GM12878 (cell line): ENCODE results near the gene SMARCA4. TPM values are rescaled to one million over a fixed set of nuclear protein-coding genes. Genes with fewer than 3 reads are reported as not detected.

ENCODE experiments used
- ATAC-seq: fragments of 200-7000 bp; cut with Tn5 transposase; 3 replicates; pipeline ENCODE4 v1.9.1; 2020; ENCODE audit warnings: mild to moderate bottlenecking, moderate library complexity
- BruUV-seq: library from RNA; stranded (reverse); fragments of 400-500 nt; replicated peaks from 2 replicates; lab custom pipeline; 2021; lab: Mats Ljungman, UMichigan
- CTCF ChIA-PET: fragments of 300-600 bp; sonication (Branson Sonifier 250); formaldehyde crosslinking; extraction: SDS; loops from one replicate; lab custom pipeline; 2021; ENCODE audit warnings: inconsistent platforms; lab: Yijun Ruan, JAX
- POLR2A ChIA-PET: fragments of 350-600 bp; formaldehyde crosslinking; extraction: SDS; loops from one replicate; lab custom pipeline; 2021; ENCODE audit warnings: inconsistent platforms; lab: Charles Lee
- RAD21 ChIA-PET: fragments of 300-600 bp; sonication (Branson Sonifier 250); formaldehyde crosslinking; loops from one replicate; lab custom pipeline; 2023; ENCODE audit warnings: antibody characterized with exemption; ENCODE audit not compliant: unreplicated experiment; lab: Charles Lee
- SMC1A ChIA-PET: fragments of 300-600 bp; sonication (Branson Sonifier 250); formaldehyde crosslinking; loops from one replicate; lab custom pipeline; 2023; ENCODE audit not compliant: unreplicated experiment, uncharacterized antibody; lab: Charles Lee
- DNase-seq: peaks from one replicate; pipeline ENCODE4 v3.0.0-alpha.2; 2011; ENCODE audit warnings: low read depth, low spot score
- FAIRE-seq: peaks from 3 replicates; lab custom pipeline; 2011; peaks lifted over from hg19 to GRCh38; lab: Jason Lieb, UNC
- H2AFZ ChIP-seq: 2 replicates; pipeline ENCODE4 v1.6.0; 2011; ENCODE audit warnings: low read depth, low read length, control low read depth; ENCODE audit not compliant: control insufficient read depth
- H3K27ac ChIP-seq: 2 replicates; pipeline ENCODE4 v1.5.1; 2011; ENCODE audit warnings: control low read depth; ENCODE audit not compliant: control insufficient read depth, insufficient read depth
- H3K27me3 ChIP-seq, 2 experiments: replicated peaks in 1 of 2; 2 replicates each; pipeline versions ENCODE4 v1.6.0 to v1.6.1; 2011; ENCODE audit warnings: low read length in 1 of 2; ENCODE audit not compliant: control insufficient read depth in 2 of 2, insufficient read depth in 2 of 2
- H3K36me3 ChIP-seq, 2 experiments: 2 replicates each; pipeline ENCODE4 v1.5.1; 2011; ENCODE audit warnings: low read length in 1 of 2; ENCODE audit not compliant: control insufficient read depth in 2 of 2, insufficient read depth in 2 of 2
- H3K4me1 ChIP-seq: 2 replicates; pipeline ENCODE4 v1.6.1; 2011; ENCODE audit warnings: mild to moderate bottlenecking, low read length, moderate library complexity, mixed read lengths; ENCODE audit not compliant: control insufficient read depth, insufficient read depth
- H3K4me2 ChIP-seq: 2 replicates; pipeline ENCODE4 v1.6.0; 2011; ENCODE audit warnings: control low read depth; ENCODE audit not compliant: control insufficient read depth, insufficient read depth
- H3K4me3 ChIP-seq: fragments of 200-600 bp; sonication (generic); 2 replicates; pipeline ENCODE4 v1.5.1; 2016
- H3K79me2 ChIP-seq: 2 replicates; pipeline ENCODE4 v1.6.0; 2011; ENCODE audit warnings: low read length; ENCODE audit not compliant: control insufficient read depth, insufficient read depth
- H3K9ac ChIP-seq: 2 replicates; pipeline ENCODE4 v1.8.0; 2011; ENCODE audit warnings: low read length, control low read depth, mixed read lengths; ENCODE audit not compliant: control insufficient read depth, insufficient read depth
- H3K9me3 ChIP-seq: replicated peaks from 3 replicates; pipeline ENCODE4 v1.5.1; 2011; ENCODE audit warnings: mild to moderate bottlenecking, low read length; ENCODE audit not compliant: control insufficient read depth, insufficient read depth
- H4K20me1 ChIP-seq: 2 replicates; pipeline ENCODE4 v1.6.0; 2011; ENCODE audit not compliant: control insufficient read depth, insufficient read depth
- ATF7 ChIP-seq: fragments of 450-650 bp; IDR thresholded peaks from 2 replicates; pipeline ENCODE4 v1.6.1; 2016; ENCODE audit warnings: low read depth, mild to moderate bottlenecking
- EGR1 ChIP-seq, 2 experiments: IDR thresholded peaks; 1 replicate in 1 of 2; 2 replicates in 1 of 2; pipeline ENCODE4 v1.6.1; 2011 to 2012; ENCODE audit warnings: low read depth in 2 of 2, low read length in 2 of 2, borderline replicate concordance in 1 of 2, mild to moderate bottlenecking in 1 of 2, moderate library complexity in 1 of 2
- FOXM1 ChIP-seq: IDR thresholded peaks from 2 replicates; pipeline ENCODE4 v1.6.1; 2012; ENCODE audit warnings: low read depth, mild to moderate bottlenecking, inconsistent platforms, low read length, moderate library complexity
- IKZF2 ChIP-seq, 2 experiments: fragments of 450-650 bp; IDR thresholded peaks; 2 replicates each; pipeline ENCODE4 v1.6.1; 2017; ENCODE audit warnings: mild to moderate bottlenecking in 2 of 2, moderate library complexity in 2 of 2
- LARP7 ChIP-seq: fragments of 450-650 bp; IDR thresholded peaks from 2 replicates; pipeline ENCODE4 v1.6.1; 2017; ENCODE audit warnings: mild to moderate bottlenecking
- NRF1 ChIP-seq: conservative IDR thresholded peaks from 2 replicates; pipeline ENCODE4 v1.6.1; 2011; ENCODE audit warnings: mild to moderate bottlenecking, low read depth, low read length, improper control_type of control experiment
- PKNOX1 ChIP-seq: fragments of 450-650 bp; IDR thresholded peaks from 2 replicates; pipeline ENCODE4 v1.6.1; 2016; ENCODE audit warnings: mild to moderate bottlenecking
- POU2F2 ChIP-seq: IDR thresholded peaks from 3 replicates; pipeline ENCODE4 v1.6.1; 2011; ENCODE audit warnings: low read depth, mild to moderate bottlenecking, low read length, borderline replicate concordance
- RAD21 ChIP-seq: IDR thresholded peaks from 2 replicates; pipeline ENCODE4 v1.6.1; 2011; ENCODE audit warnings: mild to moderate bottlenecking, low read depth, low read length, moderate library complexity; ENCODE audit not compliant: insufficient read depth
- RELA ChIP-seq: fragments of 450-650 bp; IDR thresholded peaks from 2 replicates; pipeline ENCODE4 v1.8.0; 2014; ENCODE audit warnings: borderline replicate concordance; ENCODE audit not compliant: partially characterized antibody
- SMAD1 ChIP-seq: fragments of 450-650 bp; IDR thresholded peaks from 2 replicates; pipeline ENCODE4 v1.6.1; 2018; ENCODE audit warnings: mild to moderate bottlenecking, low read depth; ENCODE audit not compliant: partially characterized antibody
- SMAD5 ChIP-seq: IDR thresholded peaks from 2 replicates; pipeline ENCODE4 v1.6.1; 2016; ENCODE audit warnings: antibody characterized with exemption, low read depth
- SP1 ChIP-seq: IDR thresholded peaks from one replicate; pipeline ENCODE4 v1.6.1; 2011; ENCODE audit warnings: low read depth, low read length
- SRF ChIP-seq, 2 experiments: IDR thresholded peaks; 2 replicates each; pipeline ENCODE4 v1.6.1; 2011; ENCODE audit warnings: low read depth in 2 of 2, low read length in 2 of 2, mild to moderate bottlenecking in 1 of 2, moderate library complexity in 1 of 2
- TCF12 ChIP-seq: IDR thresholded peaks from 2 replicates; pipeline ENCODE4 v1.6.1; 2011; ENCODE audit warnings: low read depth, mild to moderate bottlenecking, low read length
- YBX1 ChIP-seq: fragments of 450-650 bp; IDR thresholded peaks from 2 replicates; pipeline ENCODE4 v1.6.1; 2016; ENCODE audit warnings: antibody characterized with exemption
- ZSCAN29 ChIP-seq: fragments of 450-650 bp; IDR thresholded peaks from 2 replicates; pipeline ENCODE4 v1.6.1; 2017; ENCODE audit warnings: mild to moderate bottlenecking, moderate library complexity
- WGBS: methylation state at CpG from one replicate; pipeline ENCODE4 v1.1.6; 2016; ENCODE audit warnings: low lambda C conversion rate; ENCODE audit not compliant: insufficient replicate concordance, insufficient coverage; ENCODE audit errors: missing lambda C conversion rate; 5-methylcytosine and 5-hydroxymethylcytosine counted together
- in situ Hi-C: fragments of 300-500 bp; cut with MboI; formaldehyde crosslinking; loops from 9 replicates; pipeline ENCODE4 v1.14.3; 2018; ENCODE audit warnings: mixed read lengths
- intact Hi-C: fragments of 100-400 bp; cut with micrococcal nuclease; formaldehyde crosslinking; loops from one replicate; pipeline ENCODE4 v1.14.2; 2022; ENCODE audit not compliant: unreplicated experiment
- polyA plus RNA-seq, 11 experiments: library from polyadenylated mRNA; depleted of rRNA in 4 of 11; unstranded in 6 of 11; stranded (reverse) in 5 of 11; fragments of >200 nt; fragmentation: Nextera tagmentation in 4 of 11; fragmentation: Illumina TruSeq in 1 of 11; extraction: Ambion mirVana in 4 of 11; extraction: Trizol in 1 of 11; gene quantifications; 1 replicate in 1 of 11; 2 replicates in 10 of 11; pipeline versions ENCODE4 v1.2.1 to v1.2.3, GENCODE V29; 2011 to 2016; ENCODE audit warnings: inconsistent platforms in 2 of 11, missing spikeins in 2 of 11, low read depth in 1 of 11
- total RNA-seq, 4 experiments: library from RNA; depleted of rRNA in 3 of 4; stranded (reverse); fragments of >200 nt in 3 of 4; fragmentation: Illumina TruSeq in 1 of 4; extraction: Trizol in 1 of 4; gene quantifications; 2 replicates each; pipeline versions ENCODE4 v1.2.1 to v1.2.3, GENCODE V29; 2013 to 2021

SMARCA4 gene
- total and polyA plus RNA-seq, 10 of the 15 experiments (the other 5 are each of a cell fraction or from before 2014, with no cell fraction given) = 22.4 to 175 (median 57.4) TPM

- in situ Hi-C loops = no loop called here
- H4K20me1 ChIP-seq = no peaks in the 10 kb centered on the region
- no peak overlapping the region for H3K4me2 ChIP-seq
- H3K36me3 ChIP-seq = peaks cover 27 to 29% of the 10 kb centered on the region in 2 experiments
- DNase-seq (no peak), FAIRE-seq (no peak), ATAC-seq (no peak)
- H3K79me2 ChIP-seq = no peaks in the 10 kb centered on the region
- H3K9ac ChIP-seq = no peak overlapping the region
- CTCF ChIA-PET = interaction anchor here (0.6 to 0.8 kb wide), 2 partner anchors 66 to 201 kb away, joined by 3 to 4 read pairs; no protein-coding TSS in a partner anchor
- no peaks in the 10 kb centered on the region for H3K9me3 ChIP-seq
- intact Hi-C loops = loop anchor here (10.0 kb wide), 1 partner anchor 63 kb away; no protein-coding TSS in a partner anchor
- no peak overlapping the region for H2AFZ ChIP-seq
- no peak overlapping the region for H3K4me3 ChIP-seq
- no peak for TF ChIP-seq ATF7
- 96% methylated on average over 14 of the region's 14 CpGs for WGBS
- H3K27me3 ChIP-seq = no peaks in the 10 kb centered on the region
- SMC1A ChIA-PET = interaction anchor here (1.1 to 1.2 kb wide), 2 partner anchors 66 to 69 kb away, joined by 3 to 4 read pairs; no protein-coding TSS in a partner anchor
- H3K27ac ChIP-seq = no peak overlapping the region
- no TSS peak for BruUV-seq
- no peaks in the 10 kb centered on the region for H3K4me1 ChIP-seq
- POLR2A ChIA-PET = interaction anchor here (0.7 to 0.9 kb wide), 2 partner anchors 42 to 187 kb away, joined by 3 to 5 read pairs; no protein-coding TSS in a partner anchor
- RAD21 ChIA-PET = interaction anchor here (2.8 kb wide), 1 partner anchor 66 kb away, joined by 14 read pairs; no protein-coding TSS in a partner anchor
These were observed 47.2 kb downstream of the SMARCA4 start for GRCh38 chr19:11007962-11008532.

- Histone ChIP-seq H3K4me1 (no peaks in the 10 kb centered on the region), H3K4me2 (no peak overlapping the region), H3K9ac (no peak overlapping the region), H4K20me1 (no peaks in the 10 kb centered on the region), H3K9me3 (no peaks in the 10 kb centered on the region), H2AFZ (no peak overlapping the region), H3K27ac (no peak overlapping the region), H3K4me3 (no peak overlapping the region), H3K79me2 (no peaks in the 10 kb centered on the region), H3K27me3 (no peaks in the 10 kb centered on the region), H3K36me3 (peaks cover 29 to 39% of the 10 kb centered on the region in 2 experiments)
- RAD21 ChIA-PET = interaction anchor here (1.2 kb wide), 2 partner anchors 69 to 80 kb away, joined by 3 to 5 read pairs; no protein-coding TSS in a partner anchor
- SMC1A ChIA-PET = no interaction called here
- in situ Hi-C loops (no loop called here), intact Hi-C loops (no loop called here)
- over 99% methylated on average over 9 of the region's 9 CpGs for WGBS
- FAIRE-seq = no peak
- POLR2A ChIA-PET = no interaction called here
- no peak for ATAC-seq
- BruUV-seq = no TSS peak
- no peak for DNase-seq
- CTCF ChIA-PET = interaction anchor here (1.3 to 3.5 kb wide), 3 partner anchors 56 to 73 kb away, joined by 3 to 20 read pairs (median 20); no protein-coding TSS in a partner anchor
- TF ChIP-seq RELA (no peak), LARP7 (no peak), SMAD1 (no peak), YBX1 (no peak), RAD21 (no peak), SP1 (no peak), EGR1 (IDR thresholded peaks at IDR 0.05; ENCODE audit: borderline replicate concordance in 1 of 2, low read depth in 2 of 2, low read length in 2 of 2) (no peak), ZSCAN29 (no peak), NRF1 (no peak), TCF12 (no peak), SRF (IDR thresholded peaks at IDR 0.05; ENCODE audit: low read depth in 2 of 2, low read length in 2 of 2) (no peak), POU2F2 (no peak), PKNOX1 (no peak), FOXM1 (no peak), SMAD5 (no peak), IKZF2 (IDR thresholded peaks at IDR 0.05) (no peak)
These were observed 49.2 kb downstream of the SMARCA4 start for GRCh38 chr19:11010041-11010440.
